GM21447 (cell line): ENCODE data around the gene SLC31A2.

Source experiments
- ATAC-seq: cut with Tn5 transposase; IDR thresholded peaks from one replicate; pipeline ENCODE4 v1.9.1; 2021; ENCODE audit not compliant: unreplicated experiment

SLC31A2 gene

DNA sequence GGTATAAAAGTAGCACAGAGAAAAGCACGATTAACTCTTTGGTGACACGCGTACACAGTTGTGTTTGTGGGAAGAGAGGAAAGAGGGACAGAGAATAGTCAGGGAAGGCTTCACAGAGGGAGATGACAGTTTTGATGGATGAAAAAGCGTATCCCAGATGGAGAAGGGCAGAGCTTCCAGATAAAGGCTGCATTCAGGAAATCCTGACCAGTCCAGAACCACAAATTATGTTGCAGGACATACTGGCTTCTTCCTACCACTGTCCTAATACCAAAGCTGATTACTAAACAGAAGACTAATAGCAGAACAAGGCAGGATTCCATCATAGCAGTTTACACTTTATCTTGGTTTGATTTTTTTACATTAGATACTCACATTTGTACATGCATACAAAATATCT lies 34.5 kb downstream of the SLC31A2 start:
- ATAC-seq, result no peak

DNA sequence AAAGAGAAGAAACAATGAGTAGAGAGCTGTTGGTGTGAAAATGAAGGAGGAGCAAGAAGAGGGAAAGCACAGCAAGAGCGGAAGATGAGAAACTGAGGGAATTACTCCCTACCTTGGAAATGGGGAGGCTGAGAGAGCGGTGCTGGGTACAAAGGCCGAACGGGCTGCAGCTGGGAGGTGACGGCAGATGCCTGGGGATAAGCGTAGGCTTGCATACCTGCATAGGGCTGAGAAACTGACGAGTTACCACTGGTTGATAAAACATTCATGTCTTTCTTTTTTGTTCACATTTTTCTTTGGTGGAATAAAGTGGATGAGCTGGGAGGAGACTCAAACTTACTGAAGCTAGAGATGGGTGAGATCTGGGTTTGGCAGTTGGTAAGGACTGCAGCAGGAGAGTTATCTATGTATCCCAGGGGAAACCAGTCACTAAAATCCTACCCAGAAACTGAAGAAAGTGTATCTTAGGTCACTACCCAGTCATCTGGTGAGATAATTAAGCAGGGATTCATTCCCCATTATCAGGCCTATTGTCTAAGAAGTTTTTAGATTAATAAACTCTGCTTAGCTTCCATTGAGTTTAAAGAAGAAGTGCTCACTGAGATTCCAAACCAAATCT lies 35.4 kb downstream of the SLC31A2 start:
- ATAC-seq, result no peak

DNA sequence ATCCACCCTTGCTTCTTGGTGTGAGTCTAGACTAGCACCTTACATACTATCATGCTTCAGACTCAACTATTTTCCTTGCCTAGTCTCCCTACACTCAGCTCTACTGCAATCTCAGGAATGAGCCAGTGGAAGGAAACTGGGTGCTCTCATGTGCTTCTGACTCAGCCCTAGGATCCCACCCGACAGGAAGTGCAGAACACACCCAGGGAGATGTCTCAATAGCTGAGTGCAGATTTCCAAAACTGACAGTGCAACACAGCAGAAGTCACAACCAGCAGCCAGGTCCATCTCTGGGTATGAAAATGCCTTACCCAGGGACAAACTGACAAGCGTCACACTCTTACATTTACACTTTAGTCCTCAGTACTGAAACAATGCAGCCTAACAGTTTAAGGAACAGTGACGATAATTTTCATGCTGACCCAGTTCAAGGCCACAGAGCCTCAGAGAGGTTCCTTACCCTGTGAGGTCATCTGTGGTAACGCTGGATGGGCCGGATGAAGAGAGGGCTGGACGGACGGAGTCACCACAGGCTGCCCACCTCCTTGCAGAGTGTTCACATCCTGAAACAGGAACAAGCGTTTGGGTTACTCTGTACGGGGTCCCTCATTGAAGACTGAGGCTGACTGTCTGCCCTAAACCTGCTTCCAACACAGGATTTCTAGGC lies 37.3 kb downstream of the SLC31A2 start:
- ATAC-seq, result no peak

GRCh38 chr9:113192455-113192854 lies 41.6 kb downstream of the SLC31A2 start:
- no peak for ATAC-seq

DNA sequence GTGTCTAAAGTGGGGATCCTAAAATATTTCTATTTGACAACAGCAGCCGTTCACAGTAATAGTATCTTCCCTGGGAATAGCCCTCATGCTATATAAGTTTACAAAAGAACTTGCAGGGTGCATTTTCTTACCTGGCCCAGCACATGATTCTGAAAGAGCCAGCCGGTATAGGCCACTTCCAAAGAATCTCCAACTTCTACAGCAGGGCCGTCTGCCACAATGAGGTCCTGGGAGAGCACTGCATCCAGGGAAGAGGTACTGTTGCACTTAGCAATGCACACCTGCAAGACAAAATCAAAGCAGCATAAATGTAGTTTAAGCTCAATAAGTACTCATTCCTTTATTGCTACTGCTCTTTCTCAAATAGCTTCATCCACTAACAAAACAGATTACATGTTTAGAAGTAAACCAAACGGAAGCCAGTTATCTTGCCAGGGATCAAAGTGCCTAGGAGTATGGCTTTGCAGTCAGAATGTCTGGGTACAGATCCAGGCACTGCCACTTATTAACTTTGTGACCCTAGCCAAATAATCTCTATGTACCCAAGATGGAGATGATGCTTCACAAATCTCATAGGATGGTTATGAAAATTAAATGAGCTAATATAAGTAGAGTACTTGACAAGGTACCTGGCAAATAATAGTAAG lies 49.0 kb downstream of the SLC31A2 start:
- no peak for ATAC-seq

GRCh38 chr9:113205432-113205831 lies 54.6 kb downstream of the SLC31A2 start:
- no peak for ATAC-seq

GRCh38 chr9:113205861-113206260 lies 55.1 kb downstream of the SLC31A2 start:
- no peak for ATAC-seq

DNA sequence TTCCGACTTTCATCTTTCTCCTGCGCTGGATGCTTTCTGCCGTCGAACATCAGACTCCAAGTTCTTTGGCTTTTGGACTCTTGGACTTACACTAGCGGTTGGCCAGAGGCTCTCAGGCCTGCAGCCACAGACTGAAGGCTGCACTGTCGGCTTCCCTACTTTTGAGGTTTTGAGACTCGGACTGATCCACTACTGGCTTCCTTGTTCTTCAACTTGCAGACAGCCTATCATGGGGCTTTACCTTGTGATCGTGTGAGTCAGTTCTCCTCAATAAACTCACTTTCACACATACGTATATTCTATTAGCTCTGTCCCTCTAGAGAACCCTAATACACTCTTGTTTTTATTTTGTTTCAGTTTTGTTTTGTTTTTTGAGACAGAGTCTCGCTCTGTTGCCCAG lies 60.0 kb downstream of the SLC31A2 start:
- ATAC-seq, result no peak
